Gastrocnemius medialis (tissue), 4 donors: ENCODE results near the gene ZSCAN18. TPM values are rescaled to one million over a fixed set of nuclear protein-coding genes. Genes with fewer than 3 reads are reported as not detected.

Source experiments
- ATAC-seq, 2 donors: fragments of 150-250 bp; one replicate each; pipeline ENCODE4 v1.9.1; 2016
- DNase-seq, 2 donors: peaks; one replicate each; pipeline ENCODE4 v3.0.0-alpha.2; 2019
- H3K27ac ChIP-seq, 4 donors: fragments of 200-600 bp; sonication (generic); 1 replicate in 1 of 4; 2 replicates in 3 of 4; pipeline ENCODE4 v1.5.1; 2016 to 2018; ENCODE audit warnings: mild to moderate bottlenecking in 2 of 4, moderate library complexity in 1 of 4
- H3K27me3 ChIP-seq, 3 donors: fragments of 200-600 bp; sonication (generic) in 2 of 3; 1 replicate in 1 of 3; 2 replicates in 2 of 3; pipeline versions ENCODE4 v1.5.1 to v1.6.0; 2016 to 2019; ENCODE audit warnings: mild to moderate bottlenecking in 1 of 3, moderate library complexity in 1 of 3
- H3K36me3 ChIP-seq, 2 donors: fragments of 200-600 bp; sonication (generic) in 1 of 2; one replicate each; pipeline ENCODE4 v1.5.1; 2017 to 2018
- H3K4me1 ChIP-seq, 2 donors: fragments of 200-600 bp; sonication (generic) in 1 of 2; one replicate each; pipeline ENCODE4 v1.5.1; 2016 to 2017; ENCODE audit warnings: mild to moderate bottlenecking in 2 of 2
- H3K4me3 ChIP-seq, 4 donors: fragments of 200-600 bp; sonication (generic) in 3 of 4; 1 replicate in 1 of 4; 2 replicates in 3 of 4; pipeline ENCODE4 v1.5.1; 2016 to 2019; ENCODE audit warnings: mild to moderate bottlenecking in 2 of 4
- H3K9me3 ChIP-seq, 3 donors: fragments of 200-600 bp; sonication (generic) in 2 of 3; 1 replicate in 1 of 3; 2 replicates in 2 of 3; pipeline ENCODE4 v1.5.1; 2016 to 2019
- CTCF ChIP-seq, 5 experiments: fragments of 450-650 bp in 3 of 5; fragments of 200-600 bp in 2 of 5; sonication (generic) in 2 of 5; IDR thresholded peaks in 4 of 5; conservative IDR thresholded peaks in 1 of 5; 1 replicate in 4 of 5; 2 replicates in 1 of 5; pipeline ENCODE4 v1.5.1; 2016 to 2019; ENCODE audit warnings: antibody characterized with exemption in 5 of 5, mild to moderate bottlenecking in 3 of 5, moderate library complexity in 3 of 5
- POLR2A ChIP-seq, 2 donors: fragments of 450-650 bp; IDR thresholded peaks; one replicate each; pipeline ENCODE4 v1.6.1; 2017; ENCODE audit warnings: antibody characterized with exemption in 2 of 2, mild to moderate bottlenecking in 2 of 2, moderate library complexity in 2 of 2
- in situ Hi-C, 4 donors: fragments of 200-750 bp; cut with MboI; loops; one replicate each; pipeline versions ENCODE4 v1.15.0 to v1.8.0; 2017; ENCODE audit warnings: low sequenced_read_pairs in 4 of 4
- intact Hi-C: fragments of 100-400 bp; cut with DNase I; formaldehyde crosslinking; loops from one replicate; pipeline ENCODE4 v1.15.1; 2023; ENCODE audit warnings: low total_unique reads
- total RNA-seq, 4 donors: library from RNA; depleted of rRNA; stranded (reverse); fragments of >200 nt; gene quantifications; one replicate each; pipeline versions ENCODE4 v1.1.0 to v1.2.3, GENCODE V29; 2016

ZSCAN18 gene
- total RNA-seq, 4 donors from 2014 or later: 11.2 to 20.6 (median 15.2) TPM

- in situ Hi-C loops (no loop called here), intact Hi-C loops (no loop called here)
- no peak for ATAC-seq
- no peak overlapping the region for H3K27ac ChIP-seq
- H3K27me3 ChIP-seq: peaks cover 0 to 3% (median 0%) of the 10 kb centered on the region in 3 donors
- no peak for TF ChIP-seq CTCF (IDR thresholded peaks at IDR 0.05 in 4 of 5, conservative IDR thresholded peaks at IDR 0.05 in 1 of 5)
- no peak for TF ChIP-seq POLR2A (IDR thresholded peaks at IDR 0.05)
- peaks cover 23 to 65% (median 58%) of the 10 kb centered on the region in 3 donors for H3K9me3 ChIP-seq
- no peaks in the 10 kb centered on the region for H3K4me1 ChIP-seq
- no peak for DNase-seq
- H3K36me3 ChIP-seq: peaks cover 9 to 63% of the 10 kb centered on the region in 2 donors
- peak overlapping the region in 1 of 4 donors; percentile 33 for H3K4me3 ChIP-seq
Observed at GRCh38 chr19:58128041-58128685, 30.1 kb upstream of the ZSCAN18 start.

GRCh38 chr19:58123354-58123753 is 25.3 kb upstream of the ZSCAN18 start:
- in situ Hi-C loops (no loop called here), intact Hi-C loops (no loop called here)
- ATAC-seq (no peak), DNase-seq (no peak)
- no peak overlapping the region for H3K4me3 ChIP-seq
- no peak overlapping the region for H3K27ac ChIP-seq
- H3K9me3 ChIP-seq: peaks cover 19 to 56% (median 44%) of the 10 kb centered on the region in 3 donors
- TF ChIP-seq POLR2A (IDR thresholded peaks at IDR 0.05): no peak
- no peak for TF ChIP-seq CTCF (IDR thresholded peaks at IDR 0.05 in 4 of 5, conservative IDR thresholded peaks at IDR 0.05 in 1 of 5)
- peaks cover 1 to 19% of the 10 kb centered on the region in 2 donors for H3K36me3 ChIP-seq
- no peaks in the 10 kb centered on the region for H3K4me1 ChIP-seq
- H3K27me3 ChIP-seq: peaks cover 0 to 5% (median 0%) of the 10 kb centered on the region in 3 donors

- no peak overlapping the region for H3K27ac ChIP-seq
- no peaks in the 10 kb centered on the region for H3K4me1 ChIP-seq
- H3K4me3 ChIP-seq: no peak overlapping the region
- H3K36me3 ChIP-seq: no peaks in the 10 kb centered on the region
- peaks cover 0 to 16% (median 12%) of the 10 kb centered on the region in 3 donors for H3K27me3 ChIP-seq
- no peak for TF ChIP-seq CTCF (IDR thresholded peaks at IDR 0.05 in 4 of 5, conservative IDR thresholded peaks at IDR 0.05 in 1 of 5)
- no peak for TF ChIP-seq POLR2A (IDR thresholded peaks at IDR 0.05)
- in situ Hi-C loops (no loop called here), intact Hi-C loops (no loop called here)
- DNase-seq (no peak), ATAC-seq (no peak)
- H3K9me3 ChIP-seq: peaks cover 3 to 48% (median 15%) of the 10 kb centered on the region in 3 donors
Observed at GRCh38 chr19:58118979-58119733, 21.1 kb upstream of the ZSCAN18 start.

GRCh38 chr19:58117841-58118575 is 20.0 kb upstream of the ZSCAN18 start:
- Histone ChIP-seq H3K36me3 (no peaks in the 10 kb centered on the region), H3K27ac (no peak overlapping the region), H3K9me3 (peaks cover 3 to 48% (median 10%) of the 10 kb centered on the region in 3 donors), H3K4me1 (no peaks in the 10 kb centered on the region), H3K27me3 (peaks cover 0 to 16% (median 12%) of the 10 kb centered on the region in 3 donors), H3K4me3 (no peak overlapping the region)
- intact Hi-C loops: no loop called here
- no peak for ATAC-seq
- no peak for TF ChIP-seq CTCF (IDR thresholded peaks at IDR 0.05 in 4 of 5, conservative IDR thresholded peaks at IDR 0.05 in 1 of 5)
- TF ChIP-seq POLR2A (IDR thresholded peaks at IDR 0.05): no peak
- no peak for DNase-seq
- in situ Hi-C loops: no loop called here
